Panc1 (cell line): ENCODE measurements around the gene MPPED1.

Source experiments
- CTCF ChIP-seq: fragments of 450-650 bp; IDR thresholded peaks from 2 replicates; pipeline ENCODE4 v1.5.1; 2017; ENCODE audit warnings: mild to moderate bottlenecking
- POLR2AphosphoS5 ChIP-seq: IDR thresholded peaks from 2 replicates; pipeline ENCODE4 v1.6.1; 2012; ENCODE audit warnings: mild to moderate bottlenecking, low read depth, low read length, moderate library complexity
- TCF7L2 ChIP-seq: IDR thresholded peaks from 2 replicates; pipeline ENCODE4 v1.6.1; 2011; ENCODE audit warnings: mild to moderate bottlenecking, low read depth, low read length, inconsistent platforms

GRCh38 chr22:43440556-43440955 lies 28.7 kb downstream of the MPPED1 start:
- no peak for TF ChIP-seq CTCF
- TF ChIP-seq TCF7L2, result no peak
- no peak for TF ChIP-seq POLR2AphosphoS5
